OCI-LY1 (cell line): ENCODE results near the gene ERH.

Experiments
- EZH2 ChIP-seq: fragments of 200-600 bp; sonication (generic), shearing (Covaris generic); IDR thresholded peaks from 2 replicates; pipeline ENCODE4 v1.8.0; 2017; ENCODE audit warnings: borderline replicate concordance, mixed run types, mild to moderate bottlenecking, antibody characterized with exemption, low read length, moderate library complexity, mixed read lengths
- TF ChIP-seq, protein P1 (sequence below): fragments of 200-600 bp; sonication (generic), shearing (Covaris generic); IDR thresholded peaks from 2 replicates; pipeline ENCODE4 v1.5.1; 2017; ENCODE audit warnings: mild to moderate bottlenecking, antibody characterized with exemption, low read length, moderate library complexity, mixed read lengths

DNA sequence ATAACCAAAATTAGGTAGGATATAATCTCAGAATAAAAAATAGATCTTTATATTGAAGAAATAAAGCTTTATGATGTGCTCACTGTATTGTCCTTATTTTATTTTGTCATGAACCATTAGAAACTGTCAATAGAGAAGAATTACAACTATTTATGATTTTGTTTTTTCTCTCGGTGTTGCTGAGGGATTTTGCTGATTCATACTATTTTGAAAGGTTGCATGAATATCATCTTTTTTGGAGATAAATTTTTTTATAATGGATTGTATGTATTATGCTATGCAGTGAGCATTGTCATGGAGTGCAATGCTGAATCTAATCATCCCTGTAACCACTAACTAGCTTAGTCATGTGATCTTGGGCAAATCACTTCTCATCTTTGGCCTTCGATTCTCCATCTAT lies 15.4 kb upstream of the ERH start:
- TF ChIP-seq, protein P1, sequence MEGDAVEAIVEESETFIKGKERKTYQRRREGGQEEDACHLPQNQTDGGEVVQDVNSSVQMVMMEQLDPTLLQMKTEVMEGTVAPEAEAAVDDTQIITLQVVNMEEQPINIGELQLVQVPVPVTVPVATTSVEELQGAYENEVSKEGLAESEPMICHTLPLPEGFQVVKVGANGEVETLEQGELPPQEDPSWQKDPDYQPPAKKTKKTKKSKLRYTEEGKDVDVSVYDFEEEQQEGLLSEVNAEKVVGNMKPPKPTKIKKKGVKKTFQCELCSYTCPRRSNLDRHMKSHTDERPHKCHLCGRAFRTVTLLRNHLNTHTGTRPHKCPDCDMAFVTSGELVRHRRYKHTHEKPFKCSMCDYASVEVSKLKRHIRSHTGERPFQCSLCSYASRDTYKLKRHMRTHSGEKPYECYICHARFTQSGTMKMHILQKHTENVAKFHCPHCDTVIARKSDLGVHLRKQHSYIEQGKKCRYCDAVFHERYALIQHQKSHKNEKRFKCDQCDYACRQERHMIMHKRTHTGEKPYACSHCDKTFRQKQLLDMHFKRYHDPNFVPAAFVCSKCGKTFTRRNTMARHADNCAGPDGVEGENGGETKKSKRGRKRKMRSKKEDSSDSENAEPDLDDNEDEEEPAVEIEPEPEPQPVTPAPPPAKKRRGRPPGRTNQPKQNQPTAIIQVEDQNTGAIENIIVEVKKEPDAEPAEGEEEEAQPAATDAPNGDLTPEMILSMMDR = no peak
- TF ChIP-seq EZH2 = no peak
